HG03039 (cell line): Measurements from ENCODE around the gene MADD.

ENCODE experiments used
- ATAC-seq: cut with Tn5 transposase; IDR thresholded peaks from one replicate; pipeline ENCODE4 v1.9.1; 2021; ENCODE audit warnings: mild to moderate bottlenecking, moderate library complexity; ENCODE audit not compliant: unreplicated experiment

Gene MADD

GRCh38 chr11:47355283-47356128, 85.6 kb downstream of the MADD start:
- ATAC-seq: no peak

GRCh38 chr11:47356129-47356997, 86.4 kb downstream of the MADD start:
- ATAC-seq: no peak

GRCh38 chr11:47356998-47357329, 87.0 kb downstream of the MADD start:
- ATAC-seq: no peak

GRCh38 chr11:47357985-47358730, 88.2 kb downstream of the MADD start:
- ATAC-seq: no peak

GRCh38 chr11:47358731-47359051, 88.8 kb downstream of the MADD start:
- ATAC-seq: no peak

- no peak for ATAC-seq
Observed at GRCh38 chr11:47359162-47359561, 89.2 kb downstream of the MADD start.

GRCh38 chr11:47359586-47359985, 89.7 kb downstream of the MADD start:
- no peak for ATAC-seq

GRCh38 chr11:47360341-47360740, 90.4 kb downstream of the MADD start:
- ATAC-seq: no peak

- no peak for ATAC-seq
Observed at GRCh38 chr11:47361419-47361818, 91.5 kb downstream of the MADD start.

GRCh38 chr11:47366020-47366490, 96.1 kb downstream of the MADD start:
- ATAC-seq: no peak

GRCh38 chr11:47369676-47370075, 99.7 kb downstream of the MADD start:
- no peak for ATAC-seq

GRCh38 chr11:47372422-47372821, 102.5 kb downstream of the MADD start:
- ATAC-seq: no peak

GRCh38 chr11:47373876-47374719, 104.2 kb downstream of the MADD start:
- no peak for ATAC-seq

GRCh38 chr11:47374720-47375019, 104.7 kb downstream of the MADD start:
- no peak for ATAC-seq

- no peak for ATAC-seq
Observed at GRCh38 chr11:47375020-47375419, 105.1 kb downstream of the MADD start.

GRCh38 chr11:47375546-47376085, 105.7 kb downstream of the MADD start:
- no peak for ATAC-seq

- ATAC-seq: no peak
Observed at GRCh38 chr11:47376107-47376524, 106.2 kb downstream of the MADD start.

GRCh38 chr11:47376525-47377371, 106.8 kb downstream of the MADD start:
- no peak for ATAC-seq

- no peak for ATAC-seq
Observed at GRCh38 chr11:47377571-47378009, 107.7 kb downstream of the MADD start.
